WTC11 (cell line): ENCODE measurements around the gene IFI27L2. TPM values are rescaled to one million over a fixed set of nuclear protein-coding genes. Genes with fewer than 3 reads are reported as not detected.
A peak's percentile ranks its signal among the peaks of the same experiment; 100 is the strongest.

Source experiments
- ATAC-seq: fragments of 200-7000 bp; cut with Tn5 transposase; 2 replicates; pipeline ENCODE4 v1.10.0; 2021; ENCODE audit warnings: mild to moderate bottlenecking, moderate library complexity
- CTCF ChIA-PET: fragments of 300-600 bp; sonication (Branson Sonifier 250); formaldehyde crosslinking; loops from one replicate; lab custom pipeline; 2021; ENCODE audit warnings: antibody characterized with exemption; lab: Charles Lee
- POLR2A ChIA-PET: fragments of 350-600 bp; sonication (Branson Sonifier 250); formaldehyde crosslinking; loops from one replicate; lab custom pipeline; 2021; ENCODE audit warnings: antibody characterized with exemption; lab: Charles Lee
- DNase-seq: peaks from one replicate; pipeline ENCODE4 v3.0.0; 2021; ENCODE audit warnings: low spot score
- H3K27ac Mint-ChIP-seq: 2 replicates; pipeline ENCODE4 v1.8.0; 2021; ENCODE audit warnings: mixed read lengths
- H3K27me3 Mint-ChIP-seq: 2 replicates; pipeline ENCODE4 v1.8.0; 2021; ENCODE audit warnings: low read depth, mild to moderate bottlenecking, moderate library complexity, mixed read lengths
- H3K36me3 Mint-ChIP-seq: 2 replicates; pipeline ENCODE4 v1.8.0; 2021; ENCODE audit warnings: mixed read lengths
- H3K4me1 Mint-ChIP-seq: 2 replicates; pipeline ENCODE4 v1.8.0; 2022; ENCODE audit warnings: mixed read lengths
- H3K4me3 Mint-ChIP-seq: 2 replicates; pipeline ENCODE4 v1.8.0; 2021; ENCODE audit warnings: mild to moderate bottlenecking, moderate library complexity, mixed read lengths
- H3K9me3 Mint-ChIP-seq: 2 replicates; pipeline ENCODE4 v1.8.0; 2021; ENCODE audit warnings: mixed read lengths
- ATF1 ChIP-seq: sonication (generic); formaldehyde crosslinking; IDR thresholded peaks from 2 replicates; pipeline ENCODE4 v1.8.1; 2023; ENCODE audit warnings: mild to moderate bottlenecking, moderate library complexity, missing genetic modification reagents
- FOXJ3 ChIP-seq: sonication (generic); formaldehyde crosslinking; IDR thresholded peaks from 2 replicates; pipeline ENCODE4 v1.9.0; 2021; ENCODE audit warnings: missing genetic modification reagents, mild to moderate bottlenecking, borderline replicate concordance
- GRHL2 ChIP-seq: fragments of 250-450 bp; sonication (Bioruptor Pico); IDR thresholded peaks from 2 replicates; pipeline ENCODE4 v1.8.0; 2022; ENCODE audit warnings: mild to moderate bottlenecking, moderate library complexity; ENCODE audit not compliant: insufficient replicate concordance, severe bottlenecking
- KAT7 ChIP-seq: sonication (generic); formaldehyde crosslinking; IDR thresholded peaks from 2 replicates; pipeline ENCODE4 v1.8.1; 2023; ENCODE audit warnings: missing genetic modification reagents, mild to moderate bottlenecking, borderline replicate concordance
- SMAD4 ChIP-seq: sonication (generic); formaldehyde crosslinking; IDR thresholded peaks from 2 replicates; pipeline ENCODE4 v1.8.0; 2022; ENCODE audit warnings: mild to moderate bottlenecking, missing genetic modification reagents
- TCF7 ChIP-seq: sonication (generic); formaldehyde crosslinking; IDR thresholded peaks from 2 replicates; pipeline ENCODE4 v1.8.0; 2022; ENCODE audit warnings: mild to moderate bottlenecking, low read depth, missing genetic modification reagents, moderate library complexity
- TEAD4 ChIP-seq: sonication (generic); formaldehyde crosslinking; IDR thresholded peaks from 2 replicates; pipeline ENCODE4 v1.8.0; 2022; ENCODE audit warnings: mild to moderate bottlenecking, missing genetic modification reagents
- ZNF219 ChIP-seq: sonication (generic); formaldehyde crosslinking; IDR thresholded peaks from 2 replicates; pipeline ENCODE4 v1.8.0; 2023; ENCODE audit warnings: missing genetic modification reagents, mild to moderate bottlenecking, borderline replicate concordance
- ZNF671 ChIP-seq: fragments of 250-450 bp; sonication (Bioruptor Pico); IDR thresholded peaks from 2 replicates; pipeline ENCODE4 v1.8.0; 2021; ENCODE audit warnings: mild to moderate bottlenecking
- total RNA-seq: library from RNA; stranded (reverse); gene quantifications from 3 replicates; pipeline ENCODE4 v1.2.3, GENCODE V29; 2021
- TF ChIP-seq, protein P1 (sequence below): sonication (generic); formaldehyde crosslinking; IDR thresholded peaks from 2 replicates; pipeline ENCODE4 v1.8.1; 2023; ENCODE audit warnings: mild to moderate bottlenecking, missing genetic modification reagents, borderline replicate concordance
- TF ChIP-seq, protein P2 (sequence below): fragments of 200-600 bp; IDR thresholded peaks from 2 replicates; pipeline ENCODE4 v1.8.0; 2022; ENCODE audit warnings: antibody characterized with exemption
- TF ChIP-seq, protein P3 (sequence below): fragments of 250-450 bp; sonication (Bioruptor Pico); IDR thresholded peaks from 2 replicates; pipeline ENCODE4 v2.1.2; 2022; ENCODE audit warnings: mild to moderate bottlenecking, moderate library complexity
- TF ChIP-seq, protein P4 (sequence below): fragments of 250-450 bp; sonication (Bioruptor Pico); IDR thresholded peaks from 2 replicates; pipeline ENCODE4 v1.9.0; 2021; ENCODE audit warnings: mild to moderate bottlenecking, borderline replicate concordance
- TF ChIP-seq, protein P5 (sequence below): sonication (generic); formaldehyde crosslinking; IDR thresholded peaks from 2 replicates; pipeline ENCODE4 v1.8.0; 2022; ENCODE audit warnings: mild to moderate bottlenecking, missing genetic modification reagents
- TF ChIP-seq, protein P6 (sequence below): sonication (generic); formaldehyde crosslinking; IDR thresholded peaks from 2 replicates; pipeline ENCODE4 v1.8.1; 2022; ENCODE audit warnings: low read depth, missing genetic modification reagents, borderline replicate concordance

Gene IFI27L2
- total RNA-seq, 1 experiment from 2014 or later: 22.1 TPM

DNA sequence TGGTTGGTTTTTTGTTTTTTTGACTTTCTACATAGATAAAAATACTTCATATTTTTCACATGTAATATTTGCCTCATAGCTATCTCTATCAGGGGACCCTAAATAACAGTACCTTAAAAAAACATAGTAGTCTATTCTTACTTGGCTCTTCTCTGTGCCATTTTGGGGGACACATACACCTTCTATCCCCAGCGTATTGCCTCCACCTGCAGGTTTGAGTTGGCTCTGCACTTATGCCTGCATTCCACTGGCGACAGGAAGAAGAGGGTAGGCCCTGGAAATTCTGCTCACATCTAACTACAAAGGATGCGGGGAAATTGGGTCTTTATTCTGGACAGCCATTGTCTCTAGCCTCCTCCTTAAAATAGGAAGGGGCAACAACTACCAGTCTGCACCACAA is 13.8 kb upstream of the IFI27L2 start:
- Mint-ChIP-seq H3K9me3 (no peaks in the 10 kb centered on the region), H3K4me3 (no peak overlapping the region), H3K36me3 (no peaks in the 10 kb centered on the region), H3K27ac (no peak overlapping the region), H3K4me1 (peaks cover 25% of the 10 kb centered on the region), H3K27me3 (no peaks in the 10 kb centered on the region)
- TF ChIP-seq, protein P1, sequence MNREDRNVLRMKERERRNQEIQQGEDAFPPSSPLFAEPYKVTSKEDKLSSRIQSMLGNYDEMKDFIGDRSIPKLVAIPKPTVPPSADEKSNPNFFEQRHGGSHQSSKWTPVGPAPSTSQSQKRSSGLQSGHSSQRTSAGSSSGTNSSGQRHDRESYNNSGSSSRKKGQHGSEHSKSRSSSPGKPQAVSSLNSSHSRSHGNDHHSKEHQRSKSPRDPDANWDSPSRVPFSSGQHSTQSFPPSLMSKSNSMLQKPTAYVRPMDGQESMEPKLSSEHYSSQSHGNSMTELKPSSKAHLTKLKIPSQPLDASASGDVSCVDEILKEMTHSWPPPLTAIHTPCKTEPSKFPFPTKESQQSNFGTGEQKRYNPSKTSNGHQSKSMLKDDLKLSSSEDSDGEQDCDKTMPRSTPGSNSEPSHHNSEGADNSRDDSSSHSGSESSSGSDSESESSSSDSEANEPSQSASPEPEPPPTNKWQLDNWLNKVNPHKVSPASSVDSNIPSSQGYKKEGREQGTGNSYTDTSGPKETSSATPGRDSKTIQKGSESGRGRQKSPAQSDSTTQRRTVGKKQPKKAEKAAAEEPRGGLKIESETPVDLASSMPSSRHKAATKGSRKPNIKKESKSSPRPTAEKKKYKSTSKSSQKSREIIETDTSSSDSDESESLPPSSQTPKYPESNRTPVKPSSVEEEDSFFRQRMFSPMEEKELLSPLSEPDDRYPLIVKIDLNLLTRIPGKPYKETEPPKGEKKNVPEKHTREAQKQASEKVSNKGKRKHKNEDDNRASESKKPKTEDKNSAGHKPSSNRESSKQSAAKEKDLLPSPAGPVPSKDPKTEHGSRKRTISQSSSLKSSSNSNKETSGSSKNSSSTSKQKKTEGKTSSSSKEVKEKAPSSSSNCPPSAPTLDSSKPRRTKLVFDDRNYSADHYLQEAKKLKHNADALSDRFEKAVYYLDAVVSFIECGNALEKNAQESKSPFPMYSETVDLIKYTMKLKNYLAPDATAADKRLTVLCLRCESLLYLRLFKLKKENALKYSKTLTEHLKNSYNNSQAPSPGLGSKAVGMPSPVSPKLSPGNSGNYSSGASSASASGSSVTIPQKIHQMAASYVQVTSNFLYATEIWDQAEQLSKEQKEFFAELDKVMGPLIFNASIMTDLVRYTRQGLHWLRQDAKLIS (CRISPR knock-in tag): no peak
- TF ChIP-seq FOXJ3 (no peak), KAT7 (CRISPR knock-in tag) (no peak)
- TF ChIP-seq, protein P2, sequence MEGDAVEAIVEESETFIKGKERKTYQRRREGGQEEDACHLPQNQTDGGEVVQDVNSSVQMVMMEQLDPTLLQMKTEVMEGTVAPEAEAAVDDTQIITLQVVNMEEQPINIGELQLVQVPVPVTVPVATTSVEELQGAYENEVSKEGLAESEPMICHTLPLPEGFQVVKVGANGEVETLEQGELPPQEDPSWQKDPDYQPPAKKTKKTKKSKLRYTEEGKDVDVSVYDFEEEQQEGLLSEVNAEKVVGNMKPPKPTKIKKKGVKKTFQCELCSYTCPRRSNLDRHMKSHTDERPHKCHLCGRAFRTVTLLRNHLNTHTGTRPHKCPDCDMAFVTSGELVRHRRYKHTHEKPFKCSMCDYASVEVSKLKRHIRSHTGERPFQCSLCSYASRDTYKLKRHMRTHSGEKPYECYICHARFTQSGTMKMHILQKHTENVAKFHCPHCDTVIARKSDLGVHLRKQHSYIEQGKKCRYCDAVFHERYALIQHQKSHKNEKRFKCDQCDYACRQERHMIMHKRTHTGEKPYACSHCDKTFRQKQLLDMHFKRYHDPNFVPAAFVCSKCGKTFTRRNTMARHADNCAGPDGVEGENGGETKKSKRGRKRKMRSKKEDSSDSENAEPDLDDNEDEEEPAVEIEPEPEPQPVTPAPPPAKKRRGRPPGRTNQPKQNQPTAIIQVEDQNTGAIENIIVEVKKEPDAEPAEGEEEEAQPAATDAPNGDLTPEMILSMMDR: 0 out of 2 replicates have a peak, but pooled peaks have one; percentile 15
- ChIA-PET CTCF (interaction anchor here (0.9 to 2.9 kb wide), 4 partner anchors 11 to 204 kb away, joined by 3 to 22 read pairs (median 11); partner anchors contain the start of genes IFI27L2 and PPP4R4), POLR2A (no interaction called here)
- DNase-seq (peak; percentile 62), ATAC-seq (peak; percentile 78)

DNA sequence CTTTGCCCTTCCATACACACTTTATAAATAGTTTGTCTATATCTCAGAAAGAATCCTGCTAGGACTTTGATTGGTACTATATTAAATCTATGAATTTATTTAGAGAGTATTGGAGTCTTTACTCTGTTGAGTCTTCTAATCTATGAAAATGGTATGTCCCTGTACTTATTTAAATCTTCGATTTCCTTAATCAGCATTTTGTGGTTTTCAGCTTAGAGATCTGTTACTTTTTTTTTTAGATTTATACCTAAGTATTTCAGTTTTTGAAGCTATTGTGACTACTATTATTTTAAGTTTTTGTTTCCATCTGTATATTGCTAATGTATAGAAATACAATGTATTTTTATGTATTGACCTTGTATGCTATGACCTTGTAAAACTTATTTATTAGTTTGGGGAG is 13.4 kb upstream of the IFI27L2 start:
- no peaks in the 10 kb centered on the region for H3K36me3 Mint-ChIP-seq
- no peak for ATAC-seq
- H3K4me3 Mint-ChIP-seq: no peak overlapping the region
- no peaks in the 10 kb centered on the region for H3K9me3 Mint-ChIP-seq
- ChIA-PET CTCF (interaction anchor here (0.6 to 2.9 kb wide), 7 partner anchors 10 to 203 kb away, joined by 3 to 22 read pairs (median 9); partner anchors contain the start of genes IFI27L2 and PPP4R4), POLR2A (no interaction called here)
- no peak for DNase-seq
- no peaks in the 10 kb centered on the region for H3K27me3 Mint-ChIP-seq
- H3K27ac Mint-ChIP-seq: no peak overlapping the region
- H3K4me1 Mint-ChIP-seq: peaks cover 25% of the 10 kb centered on the region
- TF ChIP-seq ATF1 (CRISPR knock-in tag) (no peak), GRHL2 (CRISPR knock-in tag) (no peak), TCF7 (no peak), TEAD4 (CRISPR knock-in tag) (no peak), ZNF219 (no peak), ZNF671 (CRISPR knock-in tag) (no peak), SMAD4 (CRISPR knock-in tag) (no peak)
- TF ChIP-seq, protein P2: no peak
- TF ChIP-seq, protein P3, sequence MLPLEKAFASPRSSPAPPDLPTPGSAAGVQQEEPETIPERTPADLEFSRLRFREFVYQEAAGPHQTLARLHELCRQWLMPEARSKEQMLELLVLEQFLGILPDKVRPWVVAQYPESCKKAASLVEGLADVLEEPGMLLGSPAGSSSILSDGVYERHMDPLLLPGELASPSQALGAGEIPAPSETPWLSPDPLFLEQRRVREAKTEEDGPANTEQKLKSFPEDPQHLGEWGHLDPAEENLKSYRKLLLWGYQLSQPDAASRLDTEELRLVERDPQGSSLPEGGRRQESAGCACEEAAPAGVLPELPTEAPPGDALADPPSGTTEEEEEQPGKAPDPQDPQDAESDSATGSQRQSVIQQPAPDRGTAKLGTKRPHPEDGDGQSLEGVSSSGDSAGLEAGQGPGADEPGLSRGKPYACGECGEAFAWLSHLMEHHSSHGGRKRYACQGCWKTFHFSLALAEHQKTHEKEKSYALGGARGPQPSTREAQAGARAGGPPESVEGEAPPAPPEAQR (CRISPR knock-in tag): no peak
- TF ChIP-seq, protein P4, sequence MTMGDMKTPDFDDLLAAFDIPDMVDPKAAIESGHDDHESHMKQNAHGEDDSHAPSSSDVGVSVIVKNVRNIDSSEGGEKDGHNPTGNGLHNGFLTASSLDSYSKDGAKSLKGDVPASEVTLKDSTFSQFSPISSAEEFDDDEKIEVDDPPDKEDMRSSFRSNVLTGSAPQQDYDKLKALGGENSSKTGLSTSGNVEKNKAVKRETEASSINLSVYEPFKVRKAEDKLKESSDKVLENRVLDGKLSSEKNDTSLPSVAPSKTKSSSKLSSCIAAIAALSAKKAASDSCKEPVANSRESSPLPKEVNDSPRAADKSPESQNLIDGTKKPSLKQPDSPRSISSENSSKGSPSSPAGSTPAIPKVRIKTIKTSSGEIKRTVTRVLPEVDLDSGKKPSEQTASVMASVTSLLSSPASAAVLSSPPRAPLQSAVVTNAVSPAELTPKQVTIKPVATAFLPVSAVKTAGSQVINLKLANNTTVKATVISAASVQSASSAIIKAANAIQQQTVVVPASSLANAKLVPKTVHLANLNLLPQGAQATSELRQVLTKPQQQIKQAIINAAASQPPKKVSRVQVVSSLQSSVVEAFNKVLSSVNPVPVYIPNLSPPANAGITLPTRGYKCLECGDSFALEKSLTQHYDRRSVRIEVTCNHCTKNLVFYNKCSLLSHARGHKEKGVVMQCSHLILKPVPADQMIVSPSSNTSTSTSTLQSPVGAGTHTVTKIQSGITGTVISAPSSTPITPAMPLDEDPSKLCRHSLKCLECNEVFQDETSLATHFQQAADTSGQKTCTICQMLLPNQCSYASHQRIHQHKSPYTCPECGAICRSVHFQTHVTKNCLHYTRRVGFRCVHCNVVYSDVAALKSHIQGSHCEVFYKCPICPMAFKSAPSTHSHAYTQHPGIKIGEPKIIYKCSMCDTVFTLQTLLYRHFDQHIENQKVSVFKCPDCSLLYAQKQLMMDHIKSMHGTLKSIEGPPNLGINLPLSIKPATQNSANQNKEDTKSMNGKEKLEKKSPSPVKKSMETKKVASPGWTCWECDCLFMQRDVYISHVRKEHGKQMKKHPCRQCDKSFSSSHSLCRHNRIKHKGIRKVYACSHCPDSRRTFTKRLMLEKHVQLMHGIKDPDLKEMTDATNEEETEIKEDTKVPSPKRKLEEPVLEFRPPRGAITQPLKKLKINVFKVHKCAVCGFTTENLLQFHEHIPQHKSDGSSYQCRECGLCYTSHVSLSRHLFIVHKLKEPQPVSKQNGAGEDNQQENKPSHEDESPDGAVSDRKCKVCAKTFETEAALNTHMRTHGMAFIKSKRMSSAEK (CRISPR knock-in tag): no peak
- TF ChIP-seq, protein P5, sequence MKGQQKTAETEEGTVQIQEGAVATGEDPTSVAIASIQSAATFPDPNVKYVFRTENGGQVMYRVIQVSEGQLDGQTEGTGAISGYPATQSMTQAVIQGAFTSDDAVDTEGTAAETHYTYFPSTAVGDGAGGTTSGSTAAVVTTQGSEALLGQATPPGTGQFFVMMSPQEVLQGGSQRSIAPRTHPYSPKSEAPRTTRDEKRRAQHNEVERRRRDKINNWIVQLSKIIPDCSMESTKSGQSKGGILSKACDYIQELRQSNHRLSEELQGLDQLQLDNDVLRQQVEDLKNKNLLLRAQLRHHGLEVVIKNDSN (CRISPR knock-in tag): no peak
- TF ChIP-seq, protein P6, sequence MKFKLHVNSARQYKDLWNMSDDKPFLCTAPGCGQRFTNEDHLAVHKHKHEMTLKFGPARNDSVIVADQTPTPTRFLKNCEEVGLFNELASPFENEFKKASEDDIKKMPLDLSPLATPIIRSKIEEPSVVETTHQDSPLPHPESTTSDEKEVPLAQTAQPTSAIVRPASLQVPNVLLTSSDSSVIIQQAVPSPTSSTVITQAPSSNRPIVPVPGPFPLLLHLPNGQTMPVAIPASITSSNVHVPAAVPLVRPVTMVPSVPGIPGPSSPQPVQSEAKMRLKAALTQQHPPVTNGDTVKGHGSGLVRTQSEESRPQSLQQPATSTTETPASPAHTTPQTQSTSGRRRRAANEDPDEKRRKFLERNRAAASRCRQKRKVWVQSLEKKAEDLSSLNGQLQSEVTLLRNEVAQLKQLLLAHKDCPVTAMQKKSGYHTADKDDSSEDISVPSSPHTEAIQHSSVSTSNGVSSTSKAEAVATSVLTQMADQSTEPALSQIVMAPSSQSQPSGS (CRISPR knock-in tag): no peak
